Stimulated activated CD8-positive, alpha-beta memory T cell treated with anti-CD3 and anti-CD28 coated beads, Interleukin-12 subunit alpha, Interleukin-12 subunit beta, amount 100 ng/mL, for 24 hours (primary cell): ENCODE data around the gene OR2T29.
"Not testable (repeated sequence)": the region's sequence is repeated elsewhere in the genome, so short reads cannot be mapped to it uniquely, and the experiment has no call there.

Source experiments
- DNase-seq: peaks from one replicate; pipeline ENCODE4 v3.0.0-alpha.2; 2020; ENCODE audit errors: extremely low read depth

Gene OR2T29, protein sequence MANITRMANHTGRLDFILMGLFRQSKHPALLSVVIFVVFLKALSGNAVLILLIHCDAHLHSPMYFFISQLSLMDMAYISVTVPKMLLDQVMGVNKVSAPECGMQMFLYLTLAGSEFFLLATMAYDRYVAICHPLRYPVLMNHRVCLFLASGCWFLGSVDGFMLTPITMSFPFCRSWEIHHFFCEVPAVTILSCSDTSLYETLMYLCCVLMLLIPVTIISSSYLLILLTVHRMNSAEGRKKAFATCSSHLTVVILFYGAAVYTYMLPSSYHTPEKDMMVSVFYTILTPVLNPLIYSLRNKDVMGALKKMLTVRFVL

DNA sequence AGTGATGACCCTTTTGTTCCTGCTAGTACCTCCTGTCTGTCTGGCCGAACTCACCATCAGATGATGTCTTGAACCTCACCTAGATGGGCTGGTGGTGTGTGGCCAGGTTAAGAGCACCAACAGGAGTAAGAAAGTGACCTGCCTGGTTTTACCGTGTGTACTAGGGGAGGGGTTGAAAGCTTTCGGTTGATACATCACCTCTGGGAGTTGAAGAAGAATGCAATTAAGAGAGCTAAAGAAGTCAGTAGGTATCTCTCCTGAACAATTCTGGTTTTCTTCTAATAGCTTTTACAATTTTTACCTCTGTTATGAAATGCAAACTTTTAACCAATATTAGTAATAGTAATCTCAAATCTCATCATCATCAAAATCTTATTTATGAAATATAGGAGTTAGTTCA, at the start of gene OR2T29:
TSS of gene OR2T29 (minus strand) at position 101 of the 400 bp plus-strand sequence. CDS start 3,281 bp downstream, outside the sequence.
- DNase-seq = not testable (repeated sequence)

DNA sequence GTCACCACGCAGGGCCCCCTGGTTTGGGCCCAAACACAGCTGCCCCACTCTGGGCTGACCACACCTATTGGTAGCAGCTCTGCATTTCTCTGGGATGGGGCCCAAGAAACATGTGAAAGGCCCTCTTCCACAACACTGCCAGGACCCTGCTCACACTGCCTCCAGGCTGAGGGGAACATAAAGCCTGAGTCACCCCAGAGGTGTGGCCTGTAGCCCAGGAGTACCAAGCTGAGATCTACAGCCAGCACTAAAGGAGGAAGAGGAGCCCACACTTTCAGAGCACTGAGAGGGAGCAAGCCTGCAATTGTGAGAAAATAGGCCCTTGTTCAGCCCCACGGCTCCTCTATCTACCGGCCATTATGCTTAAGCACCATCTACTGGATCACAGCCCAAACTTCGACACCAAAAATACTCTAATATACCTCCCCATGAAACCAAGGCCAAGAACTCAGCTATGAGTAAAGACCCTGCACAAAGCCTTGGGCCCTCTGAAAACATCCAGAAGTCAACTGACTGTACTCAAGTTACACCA, 49.4 kb upstream of the OR2T29 start:
- no peak for DNase-seq

DNA sequence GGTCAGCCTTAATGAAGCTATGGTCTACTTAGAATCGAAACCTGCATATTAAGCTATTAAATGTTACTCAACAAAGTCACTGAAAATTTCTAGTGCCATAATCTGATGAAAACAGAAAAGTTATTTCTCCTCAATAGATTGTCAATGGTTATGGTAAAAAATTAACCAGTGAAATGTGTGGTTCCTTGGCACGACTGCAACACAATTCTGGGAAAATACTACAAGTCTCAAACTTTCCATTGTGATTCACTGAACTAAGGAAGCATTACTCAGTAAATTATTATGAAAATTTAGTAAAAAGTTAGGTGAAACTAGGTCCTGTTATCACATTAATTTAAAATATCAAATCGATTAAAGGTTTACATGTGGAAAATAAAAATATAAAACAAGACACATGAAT, 47.7 kb upstream of the OR2T29 start:
- DNase-seq = no peak

DNA sequence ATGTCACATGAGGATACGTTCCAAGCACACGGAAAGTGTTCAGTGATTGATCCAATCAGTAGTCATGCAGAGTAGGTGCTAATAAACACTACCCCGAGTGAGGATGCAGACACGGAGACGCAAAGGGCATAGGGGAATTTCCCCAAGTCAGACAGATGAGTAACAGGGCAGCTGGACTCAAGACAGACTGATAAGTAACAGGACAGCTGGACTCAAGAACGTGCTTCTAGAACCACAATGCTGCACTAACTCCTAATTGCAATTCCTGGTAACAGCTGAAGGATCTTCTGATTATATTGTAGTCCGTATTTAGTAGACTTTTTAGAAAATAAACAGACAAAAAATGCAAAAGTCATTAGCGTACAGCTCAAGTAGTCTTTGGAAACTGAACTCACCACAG, 36.8 kb upstream of the OR2T29 start:
- no peak for DNase-seq

GRCh38 chr1:248597589-248597988, 35.0 kb upstream of the OR2T29 start, which contains the start of gene OR2T10:
Gene OR2T10 (minus strand): TSS chr1:248597700. CDS start chr1:248593768, 3,932 bp downstream.
- DNase-seq = no peak

DNA sequence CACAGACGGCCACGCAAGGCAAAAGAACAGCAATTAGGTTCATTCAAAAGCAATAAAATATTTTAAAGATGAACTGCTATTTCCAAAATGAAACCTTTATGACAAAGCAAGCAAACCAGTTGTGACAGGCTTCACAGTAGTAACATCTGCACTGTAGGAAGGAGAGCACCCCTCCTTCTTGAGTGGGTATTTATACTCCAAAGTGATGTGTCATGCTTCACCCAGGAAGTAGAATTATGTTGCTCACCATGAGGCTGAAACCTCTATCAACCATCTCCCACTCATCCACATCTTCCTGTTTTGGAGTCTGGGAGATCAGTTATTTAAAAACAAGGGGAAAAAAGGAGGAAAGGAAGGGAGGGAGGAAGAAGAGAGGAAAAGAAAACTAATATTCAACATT, 34.0 kb upstream of the OR2T29 start:
- no peak for DNase-seq

DNA sequence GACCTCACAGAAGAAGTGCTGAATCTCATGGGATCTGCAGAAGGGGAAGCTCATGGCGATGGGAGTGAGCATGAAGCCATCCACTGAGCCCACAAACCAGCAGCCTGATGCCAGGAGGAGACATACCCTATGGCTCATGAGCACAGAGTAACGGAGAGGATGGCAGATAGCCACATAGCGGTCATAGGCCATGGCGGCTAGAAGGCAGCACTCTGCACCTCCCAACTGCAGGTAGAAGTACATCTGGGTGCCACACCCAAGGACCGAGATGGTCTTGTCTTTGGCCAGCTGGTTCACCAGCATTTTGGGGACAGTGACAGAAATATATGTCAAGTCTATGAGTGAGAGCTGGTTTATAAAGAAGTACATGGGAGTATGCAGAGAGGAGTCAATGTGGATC, 30.7 kb upstream of the OR2T29 start:
- DNase-seq = no peak

DNA sequence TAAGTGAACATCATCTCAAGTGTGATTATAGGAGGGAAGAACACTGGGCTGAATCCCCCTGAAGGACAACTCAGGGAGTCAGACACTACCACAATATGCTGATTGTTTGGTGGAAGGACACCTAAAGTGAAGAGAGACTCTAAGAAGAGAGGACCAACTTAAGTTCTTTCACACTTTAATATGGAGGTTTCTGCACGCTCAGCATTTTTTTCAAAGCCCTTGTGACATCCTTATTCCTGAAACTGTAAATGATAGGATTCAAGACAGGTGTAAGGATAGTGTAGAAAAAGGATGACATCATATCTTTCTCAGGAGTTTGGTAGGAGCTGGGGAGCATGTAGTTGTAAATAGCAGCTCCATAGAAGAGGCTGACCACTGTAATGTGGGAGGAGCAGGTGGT, 30.1 kb upstream of the OR2T29 start:
- no peak for DNase-seq

DNA sequence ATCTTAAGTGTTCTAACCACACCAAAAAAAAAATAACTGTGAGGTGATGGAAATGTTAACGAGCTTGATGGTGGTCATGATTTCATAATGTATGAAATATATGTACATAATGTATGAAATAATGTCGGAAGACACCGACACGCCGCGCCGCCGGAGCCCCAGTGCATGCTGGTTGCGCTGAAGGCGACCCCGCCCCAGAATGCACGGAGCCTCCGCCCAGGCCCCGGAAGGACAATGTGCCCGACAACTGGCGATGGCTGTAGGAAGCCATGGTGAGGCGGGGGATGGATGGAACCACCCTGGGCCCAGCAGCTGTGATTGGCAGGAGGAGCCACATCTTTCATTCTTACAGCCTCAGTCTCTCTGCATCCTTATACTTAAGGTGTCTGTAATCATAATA, 27.5 kb upstream of the OR2T29 start:
- no peak for DNase-seq

- DNase-seq = no peak
Measured at GRCh38 chr1:248589334-248589733, 26.8 kb upstream of the OR2T29 start.

DNA sequence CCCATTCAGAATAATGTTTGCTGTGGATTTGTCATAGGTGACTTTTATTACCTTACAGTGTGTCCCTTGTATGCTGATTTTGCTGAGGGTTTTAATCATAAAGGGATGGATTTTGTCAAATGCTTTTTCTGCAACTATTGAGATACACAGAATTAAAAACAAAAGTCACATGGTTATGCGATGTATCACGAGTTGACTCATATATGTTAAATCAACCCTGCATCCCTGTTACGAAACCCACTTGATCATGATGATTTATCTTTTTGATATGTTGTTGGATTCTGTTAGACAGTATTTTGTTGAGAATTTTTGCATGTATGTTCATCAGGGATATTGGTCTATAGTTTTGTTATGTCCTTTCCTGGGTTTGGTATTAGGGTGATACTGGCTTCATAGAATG, 22.7 kb upstream of the OR2T29 start:
- DNase-seq = no peak

DNA sequence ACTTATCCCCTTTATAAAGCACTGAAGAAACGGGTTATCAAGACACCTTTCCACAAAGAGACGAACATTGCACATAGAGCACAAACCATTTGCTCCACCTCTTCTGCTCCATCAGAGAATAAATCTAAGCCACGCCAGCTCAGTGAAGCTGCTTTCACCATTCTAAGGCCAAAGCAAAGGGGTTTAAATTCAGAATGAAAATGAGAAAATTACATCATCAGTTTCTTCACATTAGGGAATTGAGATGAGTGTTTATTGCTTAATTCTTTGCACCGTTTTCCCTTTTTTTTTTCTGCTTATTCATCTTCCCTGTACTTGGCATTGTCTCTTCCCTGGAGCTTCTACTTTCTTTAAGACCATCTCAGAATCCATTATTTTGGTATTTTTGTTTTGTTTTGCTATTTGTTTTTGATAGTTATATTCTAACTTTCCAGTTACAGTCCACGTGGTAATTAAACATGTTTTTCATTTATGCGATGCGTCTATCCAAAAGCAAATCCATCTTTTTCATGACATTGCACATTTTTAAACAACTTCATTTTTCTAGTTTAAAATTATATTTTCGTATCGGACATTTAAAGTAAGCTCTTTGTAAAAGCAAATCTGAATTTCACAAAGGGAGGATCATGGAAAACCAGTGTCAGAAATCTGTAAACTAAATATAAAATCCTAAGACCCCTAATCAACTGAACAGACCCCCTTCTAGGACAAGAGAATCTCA, 13.8 kb upstream of the OR2T29 start:
- DNase-seq = no peak

DNA sequence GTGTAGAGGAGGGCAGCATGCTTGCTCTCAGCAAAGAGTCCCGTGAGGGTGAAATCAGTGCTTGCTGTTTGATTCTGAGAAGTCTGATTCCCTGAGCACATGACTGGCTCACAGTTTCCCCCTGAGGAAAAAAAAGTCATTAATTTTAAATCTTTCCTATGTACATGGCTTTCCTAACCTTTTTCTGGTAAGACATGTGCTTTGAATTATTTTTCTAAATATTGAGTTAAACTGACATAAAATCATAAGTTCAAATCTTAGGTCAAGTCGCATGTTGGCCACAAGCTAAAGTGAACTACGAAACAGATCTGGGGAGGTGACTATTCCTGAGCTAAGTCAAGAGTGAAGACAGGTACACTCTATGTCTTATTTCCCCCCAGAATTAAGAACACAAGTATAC, 12.1 kb upstream of the OR2T29 start, which contains the start of gene OR2T34:
TSS of gene OR2T34 (minus strand) at position 101 of the 400 bp plus-strand sequence. CDS start at position 101, 0 bp downstream.
- DNase-seq = not testable (repeated sequence)

GRCh38 chr1:248573856-248574255, 11.3 kb upstream of the OR2T29 start:
- DNase-seq = not testable (repeated sequence)

DNA sequence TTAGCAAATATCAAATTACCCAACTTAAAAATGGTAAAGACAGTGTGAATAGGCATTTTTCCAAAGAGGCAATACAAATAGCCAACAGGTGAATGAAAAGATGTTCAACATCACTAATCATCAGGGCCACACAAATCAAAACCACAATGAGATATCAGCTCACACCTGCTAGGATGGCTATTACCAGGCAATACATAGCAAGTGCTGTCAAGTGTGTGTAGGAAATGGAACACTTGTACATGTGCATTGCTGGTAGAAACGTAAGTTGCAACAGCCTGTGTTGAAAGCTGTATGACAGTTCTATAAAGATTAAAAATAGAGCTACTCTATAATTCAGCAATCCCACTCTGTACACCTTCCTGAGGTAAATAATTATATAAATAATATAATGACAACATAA, 9.5 kb upstream of the OR2T29 start:
- DNase-seq = not testable (repeated sequence)

GRCh38 chr1:248570811-248571210, 8.2 kb upstream of the OR2T29 start:
- not testable (repeated sequence) for DNase-seq

GRCh38 chr1:248569049-248569448, 6.5 kb upstream of the OR2T29 start:
- DNase-seq = not testable (repeated sequence)

DNA sequence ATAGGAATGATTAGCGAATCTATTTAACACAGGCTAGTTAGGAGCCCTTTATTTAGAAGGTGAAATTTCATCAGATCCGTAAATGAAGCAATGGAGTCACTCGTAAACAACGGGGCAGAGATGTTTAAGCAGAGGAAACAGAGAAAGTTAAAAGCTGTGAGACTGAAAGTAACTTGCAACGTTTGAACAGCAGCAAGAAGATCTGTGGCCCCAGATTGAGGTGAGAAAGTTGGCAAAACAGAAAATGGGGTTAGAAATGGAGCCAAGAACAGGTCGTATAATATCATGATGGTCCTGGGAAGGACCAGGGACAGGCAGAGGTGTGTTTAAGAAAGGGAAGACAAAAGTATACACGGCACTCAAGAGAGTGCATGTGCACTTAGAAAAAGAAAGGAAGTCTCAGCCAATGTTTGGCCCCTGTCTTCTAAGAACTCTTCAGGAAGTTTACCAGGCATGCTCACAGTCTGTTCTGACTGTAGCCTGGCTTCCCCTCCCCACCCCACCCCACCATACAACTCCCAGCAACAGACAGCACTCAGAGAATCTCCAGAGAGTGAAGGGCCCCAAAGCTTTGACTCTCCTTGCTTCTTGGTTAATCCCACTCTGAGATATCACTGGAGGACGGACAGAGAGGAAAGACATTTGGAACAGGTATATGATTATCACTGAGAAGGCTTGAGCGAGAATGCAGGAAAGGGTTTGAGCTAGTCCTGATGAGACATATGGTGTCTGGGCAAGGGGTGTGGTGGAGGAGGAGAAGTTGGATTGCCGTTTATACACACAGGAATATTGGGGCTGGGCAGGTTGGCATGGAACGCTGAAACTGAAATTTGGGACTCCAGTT, 3.2 kb upstream of the OR2T29 start:
- not testable (repeated sequence) for DNase-seq

DNA sequence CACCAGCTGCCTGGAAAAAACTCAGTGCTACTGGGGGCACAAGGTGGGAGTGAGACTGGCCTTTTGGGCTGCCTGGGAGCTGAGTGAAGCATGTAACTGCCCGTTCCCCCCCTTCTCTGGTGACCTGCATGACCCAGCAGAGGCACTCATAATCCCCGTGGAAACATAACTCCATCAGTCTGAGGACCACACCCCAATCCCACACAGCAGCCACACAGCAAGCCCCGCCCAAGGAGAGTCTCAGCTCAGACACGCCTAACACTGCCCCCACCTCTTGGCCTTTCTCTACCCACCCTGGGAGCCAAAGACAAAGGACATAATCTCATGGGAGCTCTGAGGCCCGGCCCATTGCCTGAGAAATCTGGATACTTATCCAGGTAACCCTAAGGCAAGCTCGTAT, 11.5 kb downstream of the OR2T29 start:
- DNase-seq = not testable (repeated sequence)

DNA sequence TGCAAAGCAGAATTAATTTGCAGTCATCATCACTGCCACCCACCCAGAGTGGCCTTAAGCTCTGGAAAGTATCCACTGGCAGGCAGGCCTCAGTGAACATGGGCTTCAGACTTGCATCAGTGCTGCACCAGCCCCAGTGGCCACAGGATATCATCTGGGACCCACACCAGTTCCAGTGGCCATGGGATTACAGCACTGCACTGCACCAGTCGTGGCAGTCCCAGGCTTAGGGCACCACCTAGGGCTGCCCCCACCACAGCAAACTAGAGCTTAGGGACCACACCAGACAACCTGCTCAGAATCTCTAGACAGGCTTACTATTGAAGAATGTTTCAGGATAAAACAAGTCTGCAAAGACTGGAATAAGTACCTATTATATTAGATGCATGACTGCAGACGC, 15.2 kb downstream of the OR2T29 start:
- not testable (repeated sequence) for DNase-seq

GRCh38 chr1:248537449-248537848, 25.1 kb downstream of the OR2T29 start:
- not testable (repeated sequence) for DNase-seq

DNA sequence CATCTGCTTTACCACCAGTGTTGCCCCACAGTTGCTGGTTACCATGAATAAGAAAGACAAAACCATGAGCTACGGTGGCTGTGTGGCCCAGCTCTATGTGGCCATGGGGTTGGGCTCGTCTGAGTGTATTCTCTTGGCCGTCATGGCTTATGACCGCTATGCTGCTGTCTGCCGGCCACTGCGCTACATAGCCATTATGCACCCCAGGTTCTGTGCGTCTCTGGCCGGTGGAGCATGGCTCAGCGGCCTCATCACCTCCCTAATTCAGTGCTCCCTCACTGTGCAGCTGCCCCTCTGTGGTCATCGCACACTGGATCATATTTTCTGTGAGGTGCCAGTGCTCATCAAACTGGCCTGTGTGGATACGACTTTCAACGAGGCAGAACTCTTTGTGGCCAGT, 40.7 kb downstream of the OR2T29 start:
- DNase-seq = no peak
